HL-60 (cell line): ENCODE results near the gene AIPL1.

Experiments
- DNase-seq, 2 experiments: peaks; one replicate each; pipeline ENCODE4 v3.0.0-alpha.2; 2010 to 2020; ENCODE audit warnings: low read depth in 1 of 2, low spot score in 1 of 2
- H3K27ac ChIP-seq: fragments of 250-450 bp; sonication (Bioruptor Pico); replicated peaks from 2 replicates; pipeline ENCODE4 v1.5.1; 2020; ENCODE audit warnings: mild to moderate bottlenecking, moderate library complexity
- H3K27me3 ChIP-seq: fragments of 250-450 bp; sonication (Bioruptor Pico); 2 replicates; pipeline ENCODE4 v1.5.1; 2021; ENCODE audit warnings: mild to moderate bottlenecking, moderate library complexity; ENCODE audit not compliant: insufficient read depth, poor library complexity, severe bottlenecking
- H3K4me3 ChIP-seq: replicated peaks from 2 replicates; pipeline ENCODE4 v1.5.1; 2011; ENCODE audit warnings: mild to moderate bottlenecking, control low read depth, low read length; ENCODE audit not compliant: insufficient read depth
- CTCF ChIP-seq: IDR thresholded peaks from one replicate; pipeline ENCODE4 v1.5.1; 2011; ENCODE audit warnings: low read length, control low read depth, inconsistent platforms; ENCODE audit not compliant: insufficient read depth
- GABPA ChIP-seq: IDR thresholded peaks from 2 replicates; pipeline ENCODE4 v1.6.1; 2012; ENCODE audit warnings: low read depth
- POLR2AphosphoS5 ChIP-seq: IDR thresholded peaks from 2 replicates; pipeline ENCODE4 v1.6.1; 2012; ENCODE audit warnings: low read depth
- REST ChIP-seq: IDR thresholded peaks from 2 replicates; pipeline ENCODE4 v1.6.1; 2012; ENCODE audit warnings: low read depth; ENCODE audit not compliant: insufficient replicate concordance
- SPI1 ChIP-seq: IDR thresholded peaks from 2 replicates; pipeline ENCODE4 v1.6.1; 2012; ENCODE audit warnings: low read depth, mild to moderate bottlenecking, borderline replicate concordance

Gene AIPL1

DNA sequence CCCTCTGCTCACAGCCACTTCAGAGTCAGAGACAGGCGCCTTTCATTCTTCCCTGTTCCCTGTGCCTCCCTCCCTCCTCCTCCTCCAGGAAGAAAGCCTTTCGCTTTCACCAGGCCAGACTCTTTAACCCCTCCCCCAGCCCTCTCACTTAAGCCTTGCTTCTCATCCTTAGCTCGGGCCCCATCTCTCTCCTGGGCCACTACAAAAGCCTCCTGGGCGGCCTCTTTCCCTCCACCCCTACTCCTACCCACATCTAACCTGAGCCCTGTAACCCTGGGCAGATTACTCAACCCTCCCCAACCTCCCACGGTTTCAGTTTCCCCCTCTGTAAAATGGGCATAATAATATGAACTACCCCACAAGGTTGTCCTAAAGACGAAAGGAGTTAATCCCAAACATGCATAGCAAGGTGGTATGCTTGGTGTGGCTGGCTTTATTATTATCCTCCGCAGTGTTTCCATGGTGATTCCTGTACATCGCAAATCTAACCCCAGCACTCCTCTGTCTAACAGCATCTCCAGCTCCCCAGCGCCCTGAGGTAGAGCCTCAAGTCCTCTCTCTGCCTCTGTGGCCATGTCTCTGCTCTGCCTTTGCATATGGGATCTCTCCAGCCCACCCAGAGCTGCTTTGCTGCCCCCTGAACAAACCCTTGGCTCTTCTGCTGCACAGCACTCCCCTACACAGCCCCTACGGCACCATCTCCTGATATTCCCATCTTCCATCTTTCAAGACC is 27.0 kb upstream of the AIPL1 start:
- H3K4me3 ChIP-seq: no peak overlapping the region
- no peak for DNase-seq
- no peak for TF ChIP-seq POLR2AphosphoS5
- TF ChIP-seq REST: no peak
- no peak for TF ChIP-seq CTCF
- TF ChIP-seq GABPA: no peak
- TF ChIP-seq SPI1: no peak
- H3K27me3 ChIP-seq: no peaks in the 10 kb centered on the region
- H3K27ac ChIP-seq: no peak overlapping the region

- H3K27me3 ChIP-seq: no peaks in the 10 kb centered on the region
- H3K4me3 ChIP-seq: no peak overlapping the region
These were observed 26.3 kb upstream of the AIPL1 start for GRCh38 chr17:6461246-6461645.

More at GRCh38 chr17:6461246-6461645, 26.3 kb upstream of the AIPL1 start:
- no peak overlapping the region for H3K27ac ChIP-seq
- TF ChIP-seq GABPA (no peak), CTCF (no peak), SPI1 (no peak), POLR2AphosphoS5 (no peak), REST (no peak)
- DNase-seq: no peak
